Activated CD4-positive, alpha-beta T cell treated with anti-CD3 and anti-CD28 coated beads, Interleukin-2, amount 50 U/mL, for 16 hours (primary cell): ENCODE measurements around the gene CALML6.
"Not testable (repeated sequence)": the region's sequence is repeated elsewhere in the genome, so short reads cannot be mapped to it uniquely, and the experiment has no call there.

Experiments used
- DNase-seq: peaks from one replicate; pipeline ENCODE4 v3.0.0-alpha.2; 2020

CALML6 gene

DNA sequence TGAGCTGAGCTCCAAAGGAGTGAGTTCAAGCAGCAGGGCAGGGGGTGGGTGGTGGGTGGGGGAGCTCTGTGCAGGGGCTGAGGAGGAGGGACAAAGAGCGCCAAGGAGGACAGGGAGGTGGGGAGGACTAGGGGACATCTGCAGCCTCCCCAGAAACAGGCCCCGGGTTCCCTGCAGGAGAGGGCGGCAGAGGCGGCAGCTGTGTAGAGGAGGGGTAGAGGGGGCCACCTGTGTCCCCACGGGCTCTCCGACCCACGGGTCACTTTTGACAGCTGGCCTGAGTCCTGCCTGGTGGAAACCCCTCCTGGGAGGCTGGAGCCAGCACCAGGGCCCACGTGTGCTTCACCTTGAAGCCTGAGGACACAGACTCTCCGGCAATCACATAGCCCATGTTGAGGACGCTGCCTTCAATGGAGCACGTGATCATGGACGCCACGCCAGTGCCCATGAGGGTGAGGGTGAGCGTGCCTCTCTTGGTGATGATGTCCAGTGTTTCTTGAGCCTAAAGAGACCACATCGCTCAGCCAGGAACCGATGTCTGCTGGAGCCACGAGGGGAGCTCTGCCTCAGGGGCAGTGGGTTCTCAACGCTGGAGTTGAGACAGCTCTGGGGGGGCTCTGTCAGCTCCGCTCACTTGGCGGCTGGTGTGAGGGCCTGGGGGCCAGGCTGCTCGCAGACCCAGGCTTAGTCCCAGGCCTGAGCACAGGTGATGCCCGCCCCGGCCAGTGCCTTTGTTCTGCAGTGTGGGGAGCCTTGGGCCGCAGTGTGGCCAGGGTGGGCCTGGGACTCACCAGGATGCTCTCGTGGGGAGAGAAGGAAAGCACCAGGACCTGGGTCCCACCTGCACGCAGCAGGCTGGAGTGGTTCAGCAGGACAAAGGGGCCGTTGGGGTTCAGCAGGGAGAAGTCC lies 10.6 kb downstream of the CALML6 start:
- no peak for DNase-seq

DNA sequence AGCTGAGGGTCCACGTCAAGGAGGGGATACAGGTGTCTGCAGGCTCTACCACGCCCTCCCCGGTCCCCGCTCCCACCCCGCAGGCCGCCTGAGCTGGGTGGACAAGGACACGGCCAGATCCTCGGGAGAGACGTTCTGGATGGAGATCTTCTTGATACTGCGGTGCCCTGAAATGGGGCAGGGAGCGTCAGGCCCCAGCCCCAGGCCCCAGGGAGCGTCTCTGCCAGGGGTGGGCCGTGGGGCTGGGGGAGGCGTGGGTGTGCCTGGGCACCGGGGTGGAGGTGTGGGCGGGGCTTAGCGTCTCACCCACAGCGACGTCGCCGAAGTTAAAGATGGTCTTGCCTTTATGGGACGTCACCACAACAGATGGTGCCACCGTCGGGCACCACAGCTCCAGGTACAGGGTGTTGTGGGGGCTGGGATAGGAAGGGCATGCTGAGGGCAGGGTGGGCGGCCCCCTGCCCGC lies 11.3 kb downstream of the CALML6 start:
- DNase-seq = no peak

DNA sequence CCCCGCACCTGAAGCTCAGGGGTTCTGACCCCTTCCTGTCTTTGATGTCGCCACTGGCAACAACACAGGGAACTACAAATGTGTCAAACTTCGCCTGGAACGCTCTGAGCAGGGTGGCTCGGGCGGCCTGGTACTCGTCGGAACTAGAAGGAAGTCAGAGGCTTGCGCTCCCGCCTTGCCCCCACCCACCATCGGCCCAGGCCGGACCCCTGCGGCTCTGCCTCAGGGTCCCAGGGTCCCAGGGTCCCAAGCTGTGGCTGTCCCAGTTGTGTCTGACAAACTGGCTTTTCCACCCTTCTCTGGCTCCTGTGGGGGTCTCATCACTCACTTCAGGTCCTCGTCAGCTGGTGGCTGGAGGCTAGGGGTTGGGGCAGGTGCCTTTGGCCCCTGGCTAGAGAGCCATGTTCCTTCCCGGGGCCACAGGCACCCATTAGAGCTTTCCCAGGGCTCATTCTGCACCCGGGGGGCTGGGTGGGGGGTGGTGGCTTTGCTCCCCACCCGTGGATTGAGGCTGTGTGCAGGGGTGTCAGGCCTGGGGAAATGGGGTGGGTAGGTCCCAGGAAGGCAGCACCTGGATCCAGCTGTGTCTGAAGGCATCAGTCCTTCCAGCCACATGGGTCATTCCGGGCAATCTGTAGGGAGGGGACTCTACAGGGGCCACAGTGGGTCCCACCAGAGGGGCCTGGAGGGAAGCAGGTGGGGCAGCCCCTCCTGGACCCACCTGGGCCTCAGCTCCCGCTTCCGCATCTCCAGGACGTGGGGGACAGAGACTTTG lies 12.0 kb downstream of the CALML6 start:
- DNase-seq = no peak

DNA sequence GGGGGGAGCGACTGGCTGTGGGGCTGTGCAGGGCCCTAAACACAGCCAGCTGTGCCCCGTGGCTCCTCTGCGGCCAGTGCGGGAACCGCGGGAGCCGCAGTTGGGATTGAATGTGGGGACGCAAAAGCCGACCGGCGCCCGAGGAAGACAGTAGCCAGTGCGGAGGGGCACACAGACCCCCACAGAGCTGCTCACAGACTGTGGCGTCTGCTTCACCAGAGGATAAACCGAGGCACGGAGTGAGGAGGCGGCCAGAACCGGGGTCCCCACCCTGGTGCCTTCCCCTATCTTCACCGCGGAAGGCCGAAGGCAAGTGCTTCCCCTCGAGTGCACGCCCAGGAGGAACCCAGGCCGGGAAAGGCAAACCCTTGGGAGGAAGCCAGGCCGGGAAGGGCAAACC lies 12.7 kb downstream of the CALML6 start:
- DNase-seq = no peak

DNA sequence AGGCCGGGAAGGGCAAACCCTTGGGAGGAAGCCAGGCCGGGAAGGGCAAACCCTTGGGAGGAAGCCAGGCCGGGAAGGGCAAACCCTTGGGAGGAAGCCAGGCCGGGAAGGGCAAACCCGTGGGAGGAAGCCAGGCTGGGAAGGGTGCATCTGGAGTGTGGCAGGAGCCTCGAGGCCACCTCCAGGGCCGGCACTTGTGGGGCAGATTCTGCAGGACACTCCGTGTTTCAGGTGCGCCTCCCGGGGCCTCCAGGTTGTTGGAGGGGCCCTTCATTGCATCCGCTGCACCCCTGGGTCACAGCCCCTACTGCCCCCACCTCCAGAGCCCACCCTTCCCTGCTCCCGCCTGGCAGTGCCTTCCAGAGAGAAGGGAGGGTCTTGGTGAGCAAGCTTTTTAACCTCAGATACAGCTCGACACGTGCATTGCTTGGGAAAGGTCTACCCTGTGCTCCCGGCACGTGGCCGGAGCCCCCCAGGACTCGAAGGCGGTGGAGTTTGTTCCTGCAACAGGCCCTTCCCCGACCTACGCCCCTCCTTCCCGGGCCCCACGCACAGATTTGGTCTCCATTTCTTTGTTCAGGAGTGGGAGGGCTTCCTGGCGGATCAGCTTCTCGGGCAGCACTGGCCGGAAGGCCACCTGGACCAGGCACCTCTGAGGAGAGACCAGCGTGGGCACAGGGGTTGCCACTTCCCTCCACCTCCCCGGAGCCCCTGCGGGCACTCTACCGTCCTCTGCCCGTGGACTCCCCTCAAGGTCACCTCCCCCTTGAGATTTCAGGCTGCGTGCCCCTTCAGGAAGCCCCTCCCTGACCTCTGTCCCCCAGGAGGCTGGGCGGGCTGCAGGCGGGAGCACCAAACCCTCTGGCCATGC lies 13.4 kb downstream of the CALML6 start:
- no peak for DNase-seq

DNA sequence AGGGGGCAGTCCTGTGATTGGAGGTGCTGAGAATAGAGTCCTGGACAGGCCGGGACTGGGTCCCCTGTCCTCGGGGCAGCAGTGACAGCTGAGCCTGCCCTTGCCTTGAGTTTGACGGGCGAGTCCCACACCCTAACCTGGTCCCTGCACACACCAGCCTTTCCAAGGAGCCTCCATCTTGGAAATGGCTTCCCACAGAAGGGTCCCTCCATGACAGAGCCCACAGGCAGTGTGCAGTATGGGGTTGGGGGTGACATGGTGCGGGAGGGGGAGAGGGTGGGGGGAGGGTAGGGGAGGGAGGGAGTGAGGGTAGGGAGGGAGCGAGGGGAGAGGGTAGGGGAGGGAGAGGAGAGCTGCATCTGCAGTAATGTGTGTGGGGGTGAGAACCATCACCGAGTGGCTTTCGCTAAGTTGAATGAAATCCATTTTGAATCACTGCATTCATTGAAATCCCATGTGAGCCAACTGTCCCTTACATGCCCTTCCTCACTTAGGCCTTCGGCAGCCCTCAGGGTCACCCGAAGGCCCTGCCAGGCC lies 14.1 kb downstream of the CALML6 start:
- no peak for DNase-seq

DNA sequence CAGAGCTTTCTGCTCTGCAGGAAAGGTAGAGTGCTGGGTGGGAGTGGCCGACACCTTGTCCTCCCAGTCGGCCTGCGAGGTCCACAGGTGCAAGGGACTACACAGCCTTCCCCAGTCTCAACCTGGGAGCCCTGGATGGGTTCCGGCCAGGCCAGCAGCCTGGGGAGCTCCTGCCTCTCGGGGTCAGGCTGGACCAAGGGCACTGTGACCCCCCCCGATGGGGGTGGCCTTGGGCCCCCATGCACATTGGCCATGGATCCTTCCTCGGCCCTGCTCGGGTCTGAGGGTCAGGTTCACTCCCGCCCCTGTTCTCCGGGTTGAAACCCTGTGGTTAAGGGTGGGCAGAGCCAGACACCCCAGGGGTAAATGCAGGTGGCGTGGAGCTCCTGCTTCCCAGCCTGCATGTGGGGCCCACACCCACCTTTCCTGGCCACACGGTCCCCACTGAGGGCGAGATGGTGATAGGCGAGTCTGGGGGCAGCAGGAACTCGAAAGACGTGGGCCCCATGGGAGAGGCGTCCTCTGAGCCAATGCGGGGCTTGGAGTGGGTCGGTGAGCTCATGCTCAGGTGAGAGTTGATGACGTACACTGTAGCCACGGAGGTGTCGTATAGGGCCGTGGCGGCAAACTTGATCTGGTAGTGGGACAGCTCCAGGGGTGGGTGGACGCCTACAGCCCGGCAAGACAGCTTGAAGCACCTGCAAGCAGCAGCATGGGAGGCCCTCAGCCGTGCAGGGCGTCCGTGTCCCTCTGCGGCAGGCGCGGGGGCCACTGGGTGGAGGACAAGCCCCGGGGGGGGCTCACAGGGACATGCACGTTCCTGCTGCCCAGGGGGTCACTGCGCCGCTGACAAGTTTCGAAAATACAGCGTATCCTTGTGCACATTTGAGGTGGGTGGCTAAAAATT lies 14.8 kb downstream of the CALML6 start:
- DNase-seq = no peak

DNA sequence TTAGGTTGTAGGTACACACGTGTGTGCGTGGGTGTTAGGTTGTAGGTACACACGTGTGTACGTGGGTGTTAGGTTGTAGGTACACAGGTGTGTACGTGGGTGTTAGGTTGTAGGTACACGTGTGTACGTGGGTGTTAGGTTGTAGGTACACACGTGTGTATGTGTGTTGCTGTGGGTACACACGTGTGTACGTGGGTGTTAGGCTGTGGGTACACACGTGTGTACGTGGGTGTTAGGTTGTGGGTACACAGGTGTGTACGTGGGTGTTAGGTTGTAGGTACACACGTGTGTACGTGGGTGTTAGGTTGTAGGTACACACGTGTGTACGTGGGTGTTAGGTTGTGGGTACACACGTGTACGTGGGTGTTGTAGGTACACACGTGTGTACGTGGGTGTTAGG lies 19.8 kb downstream of the CALML6 start:
- DNase-seq = not testable (repeated sequence)

DNA sequence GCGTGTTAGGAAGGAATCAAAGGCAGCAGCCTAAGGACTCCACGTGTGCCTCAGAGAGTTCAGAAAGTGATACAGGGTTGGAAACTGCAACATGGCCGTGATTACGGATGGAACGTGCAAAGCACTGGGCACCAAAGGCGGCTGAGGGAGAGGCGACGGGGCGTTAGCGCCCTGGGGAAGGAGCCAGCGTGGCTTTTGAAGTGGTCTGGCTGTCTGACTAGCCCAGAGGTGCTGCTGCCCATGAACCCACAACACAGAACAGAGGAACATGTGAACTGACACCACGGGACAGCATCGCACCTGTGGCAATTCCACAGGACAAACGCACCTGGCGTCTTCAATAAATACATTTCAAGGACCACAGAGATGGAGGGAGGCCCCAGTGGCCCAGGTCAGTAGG lies 22.0 kb downstream of the CALML6 start:
- DNase-seq = no peak

DNA sequence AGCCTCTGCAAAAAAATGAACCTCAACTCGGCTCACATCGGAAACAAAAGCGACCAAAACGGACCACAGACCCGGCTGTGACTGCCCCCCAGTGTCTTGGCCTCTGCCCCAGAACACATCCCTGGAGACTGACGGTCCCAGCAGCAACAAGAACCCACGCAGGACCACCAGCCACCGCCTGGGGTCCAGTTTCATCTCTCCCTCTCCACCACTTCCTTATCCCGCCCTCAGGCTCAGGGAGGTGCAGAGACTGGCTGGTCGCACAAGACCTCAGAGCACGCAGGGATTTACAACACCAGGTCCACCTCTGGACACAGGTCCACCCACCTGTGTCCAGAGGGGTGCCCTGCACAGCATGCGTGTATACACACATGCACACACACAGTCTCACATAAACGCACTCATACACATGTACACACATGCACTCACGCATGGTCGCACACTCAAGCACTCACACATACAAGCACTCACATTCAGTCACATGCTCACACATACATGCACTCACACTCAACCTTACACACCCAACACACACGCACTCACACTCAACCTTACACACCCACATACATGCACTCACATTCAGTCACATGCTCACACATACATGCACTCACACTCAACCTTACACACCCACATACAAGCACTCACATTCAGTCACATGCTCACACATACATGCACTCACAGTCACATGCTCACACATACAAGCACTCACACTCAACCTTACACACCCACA lies 22.7 kb downstream of the CALML6 start:
- DNase-seq = no peak

DNA sequence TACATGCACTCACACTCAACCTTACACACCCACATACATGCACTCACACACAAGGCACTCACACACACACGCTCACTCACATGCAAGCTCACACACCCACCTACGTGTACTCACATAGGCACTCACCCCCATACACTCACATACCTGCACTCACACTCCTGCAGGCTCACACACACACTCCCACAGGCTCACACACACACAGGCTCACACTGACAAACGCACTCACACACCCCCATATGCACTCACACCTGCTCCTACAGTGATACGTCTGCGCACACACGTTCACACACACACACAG lies 23.2 kb downstream of the CALML6 start:
- no peak for DNase-seq

DNA sequence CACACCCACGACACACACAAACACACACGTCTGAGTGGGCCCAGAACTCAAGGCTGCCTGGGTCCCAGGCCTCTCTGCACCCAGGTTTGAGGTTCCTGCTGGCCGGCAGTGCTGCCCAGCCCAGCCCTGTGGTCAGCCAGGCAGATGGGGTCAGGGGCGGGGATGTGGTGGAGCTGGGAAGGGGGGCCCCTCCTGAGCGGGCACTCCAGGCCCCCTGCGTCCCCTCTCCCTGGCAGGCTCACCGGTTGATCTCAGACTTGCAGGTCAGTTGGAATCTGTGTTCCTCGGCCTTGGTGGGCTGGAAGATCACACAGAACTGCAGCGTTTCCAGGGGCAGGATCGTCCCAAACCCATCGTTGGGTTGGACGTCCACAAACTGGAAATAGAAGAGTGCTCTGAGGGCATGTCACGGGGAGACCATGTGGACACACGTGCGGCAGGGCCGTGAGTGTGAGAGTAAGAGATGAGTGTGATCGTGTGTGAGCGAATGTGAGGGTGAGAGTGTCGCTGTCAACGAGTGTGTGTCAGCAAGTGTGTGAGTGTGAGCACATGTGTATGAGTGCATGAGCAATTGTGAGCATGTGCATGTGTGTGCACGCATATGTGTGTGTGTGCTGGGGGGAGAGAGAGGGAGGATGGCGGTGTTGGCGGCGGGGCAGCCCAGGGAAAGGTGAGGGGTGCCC lies 23.7 kb downstream of the CALML6 start:
- no peak for DNase-seq

DNA sequence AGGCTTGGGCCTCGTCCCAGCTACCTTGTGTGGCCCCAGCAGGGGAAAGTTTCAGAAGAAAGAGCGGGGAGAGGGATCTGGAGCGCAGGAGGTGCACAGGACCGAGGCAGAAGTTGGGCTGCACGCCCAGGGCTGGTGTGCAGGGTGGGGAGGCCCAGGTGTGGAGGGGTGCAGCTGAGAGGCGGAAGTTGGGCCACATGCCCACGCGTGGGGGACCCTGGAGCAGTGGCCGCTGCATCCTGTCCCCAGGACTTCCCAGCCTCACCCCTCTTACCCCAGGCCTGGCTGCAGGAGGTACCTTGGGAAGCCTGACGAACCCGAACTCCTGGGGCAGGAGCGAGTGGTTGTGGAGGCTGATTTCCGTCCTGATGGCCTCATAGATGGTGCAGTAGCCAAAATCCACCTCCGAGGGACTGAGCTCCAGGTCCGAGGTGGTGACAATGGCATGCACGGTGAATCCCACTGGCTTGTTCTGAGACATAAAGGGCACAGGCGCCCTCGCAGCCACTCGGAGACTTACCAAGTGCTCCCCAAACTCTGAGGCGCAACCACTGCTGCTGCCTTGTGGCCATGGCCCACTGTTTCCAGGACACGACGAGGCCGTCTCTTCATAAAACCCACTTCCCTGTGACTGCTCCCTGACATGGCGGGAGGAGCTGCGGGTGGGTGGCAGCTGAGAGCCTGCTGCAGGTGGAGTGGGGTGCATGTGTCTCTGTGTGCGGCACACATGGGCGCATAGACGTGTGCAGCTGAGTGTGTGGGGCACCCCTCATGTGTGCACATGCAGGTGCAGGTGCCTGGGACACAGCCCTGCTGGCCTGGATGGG lies 24.4 kb downstream of the CALML6 start:
- DNase-seq = no peak

DNA sequence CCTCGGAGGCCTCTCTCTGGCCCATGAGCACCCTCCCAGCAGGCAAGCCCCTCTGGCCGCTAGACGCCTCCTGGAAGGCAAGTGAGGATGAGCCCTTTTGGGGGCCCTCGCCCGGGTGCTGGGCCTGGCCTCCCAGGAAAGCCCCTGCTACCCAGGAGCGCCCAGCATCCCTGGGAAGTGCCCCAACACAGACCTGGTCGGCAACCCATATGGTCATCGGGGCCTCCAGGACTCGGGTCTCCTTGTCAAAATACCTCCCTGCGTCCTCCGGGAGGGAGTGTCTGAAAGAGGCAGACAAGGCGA lies 25.0 kb downstream of the CALML6 start:
- no peak for DNase-seq

DNA sequence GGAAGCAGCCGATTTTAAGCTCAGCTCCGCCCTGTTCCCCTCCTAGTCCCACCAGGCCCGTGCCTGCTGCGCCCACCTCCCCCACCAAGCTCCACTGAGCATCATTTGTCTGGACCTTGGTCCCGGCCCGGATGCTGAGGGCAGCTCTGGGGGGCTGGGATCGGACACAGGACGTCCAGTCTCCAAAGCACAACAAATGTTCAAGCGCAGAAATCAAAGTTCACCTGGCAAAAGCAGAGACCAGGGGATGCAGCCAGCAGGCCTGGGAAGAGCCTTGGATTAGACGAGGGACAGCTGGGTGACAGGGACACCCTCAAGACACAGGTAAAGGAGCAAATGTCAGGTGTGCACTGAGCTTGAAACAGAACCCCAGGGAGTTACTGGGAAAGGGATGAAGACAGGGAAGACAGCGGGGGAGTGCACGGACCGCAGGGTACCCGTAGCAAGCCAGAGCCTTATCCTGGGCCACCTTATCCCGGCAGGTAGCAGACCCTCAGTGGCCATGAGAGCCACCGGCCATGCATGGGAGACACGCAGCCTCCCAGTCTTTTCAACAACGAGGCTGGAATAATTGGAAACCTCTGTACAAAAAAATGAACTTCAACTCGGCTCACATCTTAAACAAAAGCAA lies 26.3 kb downstream of the CALML6 start:
- no peak for DNase-seq

DNA sequence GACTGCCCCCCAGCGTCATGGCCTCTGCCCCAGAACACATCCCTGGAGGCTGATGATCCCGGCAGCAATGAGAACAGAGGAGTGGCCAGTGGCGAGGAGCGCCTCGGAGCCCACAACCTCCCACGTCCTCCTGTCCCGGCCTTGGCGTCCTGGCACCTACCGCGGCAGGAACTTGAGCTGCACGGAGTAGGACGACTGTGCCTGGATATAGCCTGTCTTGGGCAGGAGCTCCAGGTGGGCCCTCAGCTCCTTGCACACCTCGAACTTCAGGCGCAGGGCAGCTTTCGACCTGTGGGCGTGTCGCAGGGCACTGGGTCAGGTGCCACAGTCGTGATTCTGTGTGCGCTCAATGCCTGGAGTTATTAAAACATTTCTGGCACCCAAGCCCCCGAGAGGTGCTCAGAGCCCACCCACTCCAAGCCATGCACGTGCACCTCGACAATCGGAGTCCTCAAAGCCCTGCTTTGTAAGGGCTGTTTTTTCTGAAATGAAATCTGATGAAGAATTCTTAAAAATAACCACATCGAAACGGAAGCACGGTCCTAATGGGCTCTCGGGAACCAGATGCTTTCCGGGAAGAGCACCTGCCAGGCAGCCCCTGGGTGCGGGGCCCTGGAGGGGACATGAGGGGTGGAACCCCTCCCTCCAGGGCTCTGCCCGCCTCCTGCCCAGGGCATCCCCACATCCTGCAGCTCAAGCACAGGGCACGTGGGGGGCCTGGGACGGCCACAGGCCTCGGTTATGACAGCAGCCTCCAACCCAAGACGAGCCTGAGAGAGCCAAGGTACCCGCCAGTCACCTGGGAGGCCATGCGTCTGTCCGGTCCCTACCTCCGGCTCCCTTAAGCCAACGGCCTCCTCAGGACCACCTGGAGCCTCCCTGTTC lies 27.1 kb downstream of the CALML6 start:
- DNase-seq = no peak

DNA sequence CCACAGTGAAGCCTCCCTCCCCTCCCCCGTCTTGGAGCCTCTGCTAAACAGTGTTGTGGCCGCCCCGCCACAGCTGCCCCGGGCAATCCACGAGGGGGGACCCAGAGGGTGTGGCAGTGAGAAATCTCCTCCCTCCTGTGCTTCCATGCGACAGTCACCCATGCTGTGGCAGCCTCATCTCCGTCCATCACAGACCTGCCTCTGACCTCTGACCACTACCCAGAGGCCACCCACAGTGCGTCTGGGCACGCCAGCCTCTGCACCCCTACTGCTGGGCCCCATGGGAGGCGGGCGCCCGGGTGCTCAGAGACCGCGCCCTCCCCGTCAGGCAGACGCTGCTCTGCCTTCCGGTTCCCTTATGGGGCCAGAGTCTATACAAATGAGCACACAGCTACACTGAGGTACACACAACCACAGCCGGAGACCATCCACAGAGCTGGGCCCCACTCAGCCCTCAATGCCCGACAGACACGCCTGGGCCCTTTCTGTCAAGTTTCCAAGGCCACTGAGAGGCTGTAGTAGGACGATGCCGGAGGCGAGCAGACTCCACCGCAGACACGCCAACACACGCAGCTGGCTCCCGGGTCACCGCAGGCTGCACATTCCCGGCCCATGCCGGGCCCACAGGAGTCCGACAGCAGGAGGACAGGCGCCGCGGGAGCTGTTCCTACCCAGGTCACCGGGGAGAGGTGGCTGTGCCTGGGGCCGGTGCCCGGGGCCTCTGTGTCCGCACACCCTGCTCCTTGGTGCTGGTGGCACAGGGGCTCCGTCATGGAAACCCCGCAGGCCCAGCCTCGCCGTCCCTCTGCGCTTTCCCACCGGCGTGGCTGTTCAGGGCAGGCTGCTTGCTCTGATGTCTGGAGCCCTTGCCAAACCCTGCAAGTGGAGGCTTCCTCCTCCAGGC lies 27.9 kb downstream of the CALML6 start:
- DNase-seq = no peak
